DND-41 (cell line): ENCODE data around the gene ZNF462.

Experiments used
- ATAC-seq: fragments of 200-7000 bp; cut with Tn5 transposase; 3 replicates; pipeline ENCODE4 v1.9.1; 2021; ENCODE audit warnings: low read depth; ENCODE audit not compliant: insufficient read depth
- DNase-seq: peaks from one replicate; pipeline ENCODE4 v3.0.0-alpha.2; 2020
- H2AFZ ChIP-seq: 2 replicates; pipeline ENCODE4 v1.6.0; 2012; ENCODE audit warnings: low read depth, low read length
- H3K27ac ChIP-seq: 2 replicates; pipeline ENCODE4 v1.5.1; 2012; ENCODE audit warnings: low read length, inconsistent platforms
- H3K27me3 ChIP-seq: fragments of 200-600 bp; sonication (generic); 2 replicates; pipeline ENCODE4 v1.6.0; 2012; ENCODE audit warnings: low read length, mild to moderate bottlenecking, inconsistent platforms; ENCODE audit not compliant: insufficient read depth, poor library complexity
- H3K36me3 ChIP-seq: 2 replicates; pipeline ENCODE4 v1.5.1; 2012; ENCODE audit warnings: low read length, inconsistent platforms; ENCODE audit not compliant: insufficient read depth
- H3K4me1 ChIP-seq: 2 replicates; pipeline ENCODE4 v1.5.1; 2012; ENCODE audit warnings: mild to moderate bottlenecking, low read length; ENCODE audit not compliant: insufficient read depth
- H3K4me2 ChIP-seq: 2 replicates; pipeline ENCODE4 v1.6.0; 2012; ENCODE audit warnings: mild to moderate bottlenecking, moderate library complexity, low read length, inconsistent platforms; ENCODE audit not compliant: insufficient read depth
- H3K4me3 ChIP-seq, 2 experiments: fragments of 200-600 bp in 1 of 2; shearing (Covaris generic) in 1 of 2; 2 replicates each; pipeline ENCODE4 v1.5.1; 2012 to 2016; ENCODE audit warnings: inconsistent platforms in 2 of 2, low read length in 2 of 2, mild to moderate bottlenecking in 2 of 2, low read depth in 1 of 2, moderate library complexity in 1 of 2
- H3K79me2 ChIP-seq: 2 replicates; pipeline ENCODE4 v1.6.0; 2012; ENCODE audit warnings: low read length, inconsistent platforms; ENCODE audit not compliant: insufficient read depth
- H3K9ac ChIP-seq: 2 replicates; pipeline ENCODE4 v1.6.0; 2012; ENCODE audit warnings: low read depth, mild to moderate bottlenecking, inconsistent platforms, low read length, moderate library complexity
- H3K9me3 ChIP-seq: 2 replicates; pipeline ENCODE4 v1.5.1; 2012; ENCODE audit warnings: low read length, moderate library complexity, mild to moderate bottlenecking, inconsistent platforms; ENCODE audit not compliant: insufficient read depth, severe bottlenecking
- H4K20me1 ChIP-seq: 2 replicates; pipeline ENCODE4 v1.6.0; 2012; ENCODE audit warnings: low read length; ENCODE audit not compliant: insufficient read depth
- CTCF ChIP-seq: IDR thresholded peaks from 2 replicates; pipeline ENCODE4 v1.5.1; 2012; ENCODE audit warnings: borderline replicate concordance, low read length, moderate library complexity, mild to moderate bottlenecking; ENCODE audit not compliant: poor library complexity, severe bottlenecking; ENCODE audit errors: extremely low read depth
- EZH2 ChIP-seq: IDR thresholded peaks from 3 replicates; pipeline ENCODE4 v1.6.1; 2012; ENCODE audit warnings: borderline replicate concordance, low read depth, mild to moderate bottlenecking, moderate library complexity, low read length, inconsistent platforms; ENCODE audit not compliant: severe bottlenecking

Gene ZNF462

GRCh38 chr9:106874652-106875051 is 11.7 kb downstream of the ZNF462 start:
- no peak overlapping the region for H3K27ac ChIP-seq
- TF ChIP-seq EZH2 (no peak), CTCF (no peak)
- no peak for DNase-seq

GRCh38 chr9:106875529-106875928 is 12.6 kb downstream of the ZNF462 start:
- Histone ChIP-seq H3K4me1 (no peaks in the 10 kb centered on the region), H3K36me3 (no peaks in the 10 kb centered on the region), H4K20me1 (no peaks in the 10 kb centered on the region; the same call in 1 of the 2 replicates), H3K27me3 (no peaks in the 10 kb centered on the region), H3K9me3 (no peaks in the 10 kb centered on the region), H2AFZ (no peak overlapping the region), H3K27ac (no peak overlapping the region), H3K79me2 (peaks cover 8% of the 10 kb centered on the region), H3K9ac (no peak overlapping the region), H3K4me2 (no peak overlapping the region), H3K4me3 (no peak overlapping the region)
- no peak for TF ChIP-seq CTCF
- ATAC-seq (no peak), DNase-seq (no peak)

More at GRCh38 chr9:106874652-106875051, 11.7 kb downstream of the ZNF462 start:
- Histone ChIP-seq H3K4me2 (no peak overlapping the region), H3K27me3 (no peaks in the 10 kb centered on the region), H3K4me3 (no peak overlapping the region), H4K20me1 (no peaks in the 10 kb centered on the region; the same call in 1 of the 2 replicates), H3K79me2 (peaks cover 8% of the 10 kb centered on the region), H3K36me3 (no peaks in the 10 kb centered on the region), H3K9ac (no peak overlapping the region), H3K4me1 (no peaks in the 10 kb centered on the region), H2AFZ (no peak overlapping the region), H3K9me3 (no peaks in the 10 kb centered on the region)
- ATAC-seq: no peak

- Histone ChIP-seq H3K9me3 (no peaks in the 10 kb centered on the region), H2AFZ (no peak overlapping the region), H3K4me2 (no peak overlapping the region), H3K27me3 (no peaks in the 10 kb centered on the region), H3K4me3 (no peak overlapping the region), H4K20me1 (no peaks in the 10 kb centered on the region; the same call in 1 of the 2 replicates), H3K27ac (no peak overlapping the region), H3K79me2 (peaks cover 8% of the 10 kb centered on the region), H3K4me1 (no peaks in the 10 kb centered on the region), H3K36me3 (no peaks in the 10 kb centered on the region), H3K9ac (no peak overlapping the region)
- ATAC-seq (no peak), DNase-seq (no peak)
- TF ChIP-seq EZH2: no peak
- no peak for TF ChIP-seq CTCF
These were observed 14.4 kb downstream of the ZNF462 start for GRCh38 chr9:106877345-106877744.

GRCh38 chr9:106878081-106878837 is 15.3 kb downstream of the ZNF462 start:
- TF ChIP-seq EZH2 (no peak), CTCF (no peak)
- DNase-seq (no peak), ATAC-seq (no peak)
- Histone ChIP-seq H4K20me1 (no peaks in the 10 kb centered on the region; the same call in 1 of the 2 replicates), H3K4me3 (no peak overlapping the region), H3K4me1 (peaks cover 3% of the 10 kb centered on the region; the same call in 1 of the 2 replicates), H3K9ac (no peak overlapping the region), H3K36me3 (no peaks in the 10 kb centered on the region), H3K27ac (no peak overlapping the region), H3K79me2 (peaks cover 8% of the 10 kb centered on the region), H3K4me2 (no peak overlapping the region), H3K9me3 (no peaks in the 10 kb centered on the region), H2AFZ (no peak overlapping the region), H3K27me3 (no peaks in the 10 kb centered on the region)
